Thyroid gland (tissue), 4 donors: ENCODE results near the gene PLAGL2.

ENCODE experiments used
- POLR2A ChIP-seq, 2 donors: fragments of 450-650 bp; IDR thresholded peaks; one replicate each; pipeline ENCODE4 v1.6.1; 2017; ENCODE audit warnings: antibody characterized with exemption in 2 of 2, mild to moderate bottlenecking in 2 of 2, moderate library complexity in 1 of 2
- TF ChIP-seq, protein P1 (sequence below), 6 experiments: fragments of 200-600 bp in 3 of 6; fragments of 450-650 bp in 3 of 6; sonication (generic) in 3 of 6; IDR thresholded peaks; one replicate each; pipeline ENCODE4 v1.5.1; 2016 to 2019; ENCODE audit warnings: antibody characterized with exemption in 6 of 6, mild to moderate bottlenecking in 2 of 6, inconsistent platforms in 1 of 6, moderate library complexity in 1 of 6

DNA sequence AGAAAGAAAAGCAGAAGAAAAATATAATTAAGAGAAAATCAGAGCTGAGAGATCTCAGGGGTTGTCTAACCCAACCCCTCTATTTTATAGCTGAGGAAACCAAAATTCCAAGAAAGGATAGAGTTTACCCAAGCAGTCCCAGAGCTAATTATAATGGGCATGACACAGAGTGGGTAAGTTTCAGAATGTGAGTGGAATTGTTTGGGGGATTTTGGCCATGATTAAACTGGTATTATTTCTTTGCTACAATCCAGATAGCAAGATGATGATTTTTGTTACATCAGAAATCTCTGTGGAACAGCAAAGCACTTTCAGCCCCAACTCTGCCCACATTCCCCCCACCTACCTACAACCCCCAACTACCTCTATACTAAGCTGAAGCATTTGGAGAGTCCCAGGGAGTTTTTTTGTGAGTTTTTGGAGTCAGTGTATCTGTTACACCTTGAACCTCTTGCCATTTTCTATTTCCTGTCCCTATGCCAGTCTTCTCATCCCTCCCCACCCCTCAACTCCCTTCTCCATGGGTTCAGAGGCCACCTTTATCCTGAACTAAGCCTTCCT lies 24.9 kb upstream of the PLAGL2 start:
- TF ChIP-seq, protein P1, sequence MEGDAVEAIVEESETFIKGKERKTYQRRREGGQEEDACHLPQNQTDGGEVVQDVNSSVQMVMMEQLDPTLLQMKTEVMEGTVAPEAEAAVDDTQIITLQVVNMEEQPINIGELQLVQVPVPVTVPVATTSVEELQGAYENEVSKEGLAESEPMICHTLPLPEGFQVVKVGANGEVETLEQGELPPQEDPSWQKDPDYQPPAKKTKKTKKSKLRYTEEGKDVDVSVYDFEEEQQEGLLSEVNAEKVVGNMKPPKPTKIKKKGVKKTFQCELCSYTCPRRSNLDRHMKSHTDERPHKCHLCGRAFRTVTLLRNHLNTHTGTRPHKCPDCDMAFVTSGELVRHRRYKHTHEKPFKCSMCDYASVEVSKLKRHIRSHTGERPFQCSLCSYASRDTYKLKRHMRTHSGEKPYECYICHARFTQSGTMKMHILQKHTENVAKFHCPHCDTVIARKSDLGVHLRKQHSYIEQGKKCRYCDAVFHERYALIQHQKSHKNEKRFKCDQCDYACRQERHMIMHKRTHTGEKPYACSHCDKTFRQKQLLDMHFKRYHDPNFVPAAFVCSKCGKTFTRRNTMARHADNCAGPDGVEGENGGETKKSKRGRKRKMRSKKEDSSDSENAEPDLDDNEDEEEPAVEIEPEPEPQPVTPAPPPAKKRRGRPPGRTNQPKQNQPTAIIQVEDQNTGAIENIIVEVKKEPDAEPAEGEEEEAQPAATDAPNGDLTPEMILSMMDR (IDR thresholded peaks at IDR 0.05) = no peak
- TF ChIP-seq POLR2A (IDR thresholded peaks at IDR 0.05) = no peak
